NCI-H1417 treated with DMSO at 0.1 percent for 48 hours (cell line): Measurements from ENCODE around the gene ADCY3.

ENCODE experiments used
- DNase-seq: peaks from one replicate; lab custom pipeline; 2025; lab: John Stamatoyannopoulos, UW

ADCY3 gene

GRCh38 chr2:24830786-24831185 lies 89.3 kb downstream of the ADCY3 start:
- no peak for DNase-seq

GRCh38 chr2:24830351-24830750 lies 89.7 kb downstream of the ADCY3 start:
- DNase-seq: no peak

DNA sequence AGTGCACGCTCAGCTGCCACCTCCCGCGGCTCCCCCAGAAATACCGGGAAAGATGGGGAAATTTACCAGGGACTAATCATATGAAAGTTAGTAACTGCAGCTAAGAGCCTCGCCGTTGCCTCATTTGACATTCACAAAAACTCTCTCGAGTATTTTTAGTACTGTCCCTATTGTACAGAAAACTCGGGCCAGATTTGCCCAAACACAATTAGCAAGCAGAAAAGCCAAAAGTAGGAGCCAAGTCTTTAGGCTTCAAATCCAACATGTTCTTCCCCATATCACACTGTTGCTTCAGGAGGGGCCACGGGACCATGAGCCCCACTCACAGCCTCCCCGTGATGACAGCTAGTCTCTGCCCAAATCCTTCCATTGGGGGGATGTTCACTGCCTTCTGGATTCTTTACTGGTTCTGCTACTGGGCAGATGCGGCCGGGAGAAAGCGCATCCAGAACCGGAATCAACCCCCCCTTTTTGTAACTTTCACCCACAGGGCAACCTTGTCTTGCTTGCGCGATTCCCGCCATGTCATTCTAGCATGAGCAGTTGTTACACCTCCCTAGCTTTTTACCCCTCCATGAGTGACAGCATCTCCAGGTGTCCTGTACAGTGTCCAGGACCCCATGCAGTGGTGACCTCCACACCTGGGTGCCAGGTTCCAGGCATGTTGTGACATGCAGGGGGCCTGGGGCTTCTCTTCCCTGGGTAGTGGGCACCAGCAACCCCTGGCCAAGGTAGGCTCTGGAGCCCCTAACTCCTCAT lies 91.6 kb downstream of the ADCY3 start:
- DNase-seq: no peak

GRCh38 chr2:24827321-24828237 lies 92.5 kb downstream of the ADCY3 start:
- no peak for DNase-seq

DNA sequence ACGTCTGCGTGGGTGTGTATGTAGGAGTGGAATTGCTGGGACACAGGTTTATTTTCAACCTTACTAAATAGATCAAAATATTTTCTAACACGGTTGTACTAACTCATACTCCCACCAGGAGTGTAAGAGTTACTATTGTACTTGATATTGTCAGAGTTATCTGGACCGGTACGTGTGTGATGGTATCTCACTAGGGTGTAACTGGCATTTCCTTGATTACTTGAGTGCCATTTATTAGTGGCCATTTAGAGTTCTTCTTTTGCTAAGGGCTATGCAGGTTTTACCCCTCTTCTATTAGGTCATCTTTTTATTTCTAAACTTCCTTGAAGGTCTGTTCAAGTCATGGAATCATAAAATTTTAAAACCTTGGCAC lies 93.3 kb downstream of the ADCY3 start:
- no peak for DNase-seq

GRCh38 chr2:24825883-24826772 lies 93.9 kb downstream of the ADCY3 start:
- no peak for DNase-seq

DNA sequence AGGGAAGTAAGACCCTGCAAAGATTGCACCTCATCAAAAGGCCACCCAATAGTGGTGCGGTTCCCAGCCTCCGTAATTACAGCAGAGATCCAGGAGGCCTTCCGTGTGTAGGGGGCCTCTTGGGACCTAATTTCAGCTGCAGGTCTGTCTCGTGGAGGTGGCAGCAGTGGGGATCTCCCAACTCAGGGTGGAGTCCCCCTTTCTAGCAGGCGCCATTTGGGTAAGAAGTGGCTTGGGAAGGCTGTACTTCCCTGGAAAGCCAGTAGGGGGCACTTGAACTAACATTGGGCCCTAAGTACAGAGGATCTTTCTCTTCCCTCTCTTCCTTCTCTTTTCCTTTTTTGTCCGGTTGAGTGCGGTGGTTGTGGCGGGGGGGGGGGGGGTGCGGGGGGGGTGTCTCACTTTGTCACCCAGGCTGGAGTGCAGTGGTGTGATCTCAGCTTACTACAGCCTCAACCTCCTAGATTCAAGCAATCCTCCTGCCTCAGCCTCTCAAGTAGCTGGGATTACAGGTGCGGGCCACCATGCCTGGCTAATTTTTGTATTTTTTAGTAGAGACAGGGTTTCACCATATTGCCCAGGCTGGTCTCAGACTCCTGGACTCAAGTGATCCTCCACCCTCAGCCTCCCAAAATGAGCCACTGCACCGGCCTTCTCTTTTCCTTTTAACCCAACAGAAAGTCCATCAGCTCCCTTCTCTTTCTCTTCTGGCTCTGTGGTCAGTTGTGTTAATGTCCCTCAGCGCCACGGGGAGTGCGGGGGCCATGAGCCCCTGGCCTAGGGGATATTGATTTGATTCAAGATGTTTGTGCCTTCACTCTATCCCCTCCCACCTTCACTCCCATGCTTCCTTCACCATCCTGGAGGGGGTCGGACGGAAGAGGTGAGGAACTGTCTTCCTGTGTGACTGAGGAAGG lies 94.8 kb downstream of the ADCY3 start:
- no peak for DNase-seq

GRCh38 chr2:24824071-24824588 lies 95.9 kb downstream of the ADCY3 start:
- DNase-seq: no peak

DNA sequence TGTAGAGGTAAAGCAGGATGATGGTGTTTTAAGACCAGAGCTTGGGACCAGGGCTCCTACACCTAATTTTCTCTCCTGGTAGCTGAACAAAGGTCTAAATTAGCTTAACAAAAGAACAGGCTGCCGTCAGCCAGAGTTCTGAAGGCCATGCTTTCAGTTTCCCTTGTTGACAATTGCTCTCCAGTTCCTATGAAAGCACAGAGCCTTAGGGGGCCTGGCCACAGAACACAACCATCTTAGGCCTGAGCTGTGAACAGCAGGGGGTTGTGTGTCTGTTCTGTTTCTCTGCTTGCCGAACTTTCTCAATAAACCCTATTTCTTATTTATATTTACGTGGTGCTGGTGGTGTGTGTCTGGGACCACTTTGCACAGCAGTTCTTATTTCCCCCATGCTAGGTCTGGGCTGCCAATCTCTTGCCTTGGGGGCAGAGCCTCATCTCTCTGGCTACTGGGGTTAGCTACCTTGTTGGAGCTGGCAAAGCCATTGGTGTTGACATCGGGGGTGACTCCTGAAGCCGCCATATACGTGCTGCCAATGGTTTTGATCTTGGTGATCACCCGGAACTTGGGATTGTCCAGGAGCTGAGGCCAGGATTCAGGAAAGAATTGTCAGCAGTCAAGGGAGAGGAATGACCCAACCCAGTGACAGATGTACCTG lies 97.9 kb downstream of the ADCY3 start:
- no peak for DNase-seq

DNA sequence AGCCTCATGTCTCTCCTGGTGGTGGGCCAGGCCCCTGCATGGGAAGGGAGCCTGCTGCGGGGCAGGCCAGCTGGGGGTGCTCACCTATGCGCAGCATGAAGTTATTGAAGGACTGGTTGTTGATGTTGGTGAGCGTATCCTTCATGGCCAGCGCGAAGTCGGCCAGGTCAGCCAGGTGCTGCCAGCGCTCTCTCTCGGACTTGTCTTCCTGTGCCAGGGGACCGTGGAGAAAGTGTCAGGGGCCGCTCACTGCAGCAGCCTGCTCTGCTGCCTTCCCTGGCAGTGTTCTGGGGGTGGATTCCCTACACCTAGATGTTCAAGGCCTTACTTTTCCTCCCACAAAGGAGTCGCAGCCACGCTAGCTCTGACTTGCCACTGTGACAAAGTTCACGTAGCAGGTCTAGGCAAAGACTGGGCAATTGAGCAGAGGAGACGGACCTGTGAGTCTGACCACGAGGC lies 98.6 kb downstream of the ADCY3 start:
- no peak for DNase-seq

GRCh38 chr2:24820598-24821432 lies 99.2 kb downstream of the ADCY3 start:
- DNase-seq: no peak

GRCh38 chr2:24820175-24820513 lies 99.9 kb downstream of the ADCY3 start:
- no peak for DNase-seq

DNA sequence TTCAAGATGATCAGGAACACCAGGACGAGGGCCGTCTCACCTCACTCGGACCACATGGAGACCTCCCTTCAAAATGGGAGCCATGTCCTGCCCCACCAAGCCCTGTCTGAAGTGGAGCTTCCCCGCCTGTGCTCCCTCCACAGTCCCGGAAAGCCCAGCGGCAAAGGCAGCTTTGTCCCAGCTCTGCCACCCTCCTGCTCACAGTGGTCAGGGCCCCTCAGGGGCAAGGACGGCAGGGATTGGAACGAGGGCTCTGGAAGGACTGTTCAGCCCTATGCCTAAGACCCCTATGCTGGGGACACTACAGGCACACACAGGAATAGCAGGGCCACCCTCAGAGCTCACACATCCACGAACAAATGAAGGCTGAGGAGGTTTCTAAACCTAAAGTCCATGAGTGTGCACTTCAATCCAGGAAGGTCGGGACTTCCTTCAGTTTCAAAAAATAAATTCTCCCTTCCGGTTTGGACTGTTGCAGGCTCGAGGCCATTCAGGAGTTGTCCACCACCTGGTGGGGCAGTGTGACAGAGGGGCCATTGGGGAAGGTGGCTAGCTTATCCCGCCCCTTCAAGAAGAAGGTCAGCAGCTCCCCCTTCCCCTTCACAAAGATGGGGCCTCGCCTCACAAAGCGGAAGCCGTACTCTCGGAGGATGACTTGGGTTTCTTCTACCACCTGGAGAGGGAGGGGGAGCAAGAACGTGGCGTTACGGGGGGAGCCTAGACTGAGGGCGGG lies 100.4 kb downstream of the ADCY3 start:
- DNase-seq: no peak

DNA sequence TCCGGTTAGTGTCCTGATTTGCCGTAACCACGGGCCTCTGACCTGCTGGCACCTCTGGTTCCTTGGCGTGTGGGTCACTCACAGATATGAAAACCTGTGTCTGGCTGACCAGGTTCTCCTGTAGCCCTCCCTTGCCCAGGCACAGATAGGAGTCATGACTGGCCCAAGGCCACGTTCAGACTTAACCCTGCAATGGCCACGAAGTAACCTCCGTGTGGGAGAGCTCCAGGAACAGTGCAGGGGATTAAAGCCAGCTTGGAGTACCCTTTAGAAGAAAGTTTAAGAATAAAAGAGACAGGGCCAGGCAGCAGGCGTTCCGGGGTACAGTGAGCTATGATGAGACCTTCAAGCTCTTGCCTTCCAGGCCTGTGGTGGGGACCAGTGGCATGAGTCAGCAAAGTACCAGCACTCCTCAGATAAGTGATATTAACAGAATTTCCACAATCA lies 101.3 kb downstream of the ADCY3 start:
- DNase-seq: no peak

DNA sequence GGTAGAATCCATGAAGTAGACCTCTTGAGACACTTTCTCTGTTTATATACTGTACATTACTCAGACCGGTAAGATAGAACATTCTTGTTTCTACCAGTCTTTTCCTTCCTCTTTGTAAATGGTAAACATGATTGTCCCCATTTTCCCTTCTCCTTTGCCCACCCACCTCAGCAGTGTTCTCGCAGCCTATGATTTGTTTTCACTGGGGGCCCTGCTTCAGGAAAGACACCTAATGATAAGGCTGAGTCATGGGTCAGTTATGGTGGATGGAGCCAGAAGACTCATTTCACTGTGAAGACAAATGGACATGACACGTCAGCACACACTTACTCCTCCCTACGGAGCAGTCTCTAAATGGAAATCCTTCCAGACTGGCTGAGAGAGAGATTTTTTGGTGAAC lies 103.2 kb downstream of the ADCY3 start:
- DNase-seq: no peak

DNA sequence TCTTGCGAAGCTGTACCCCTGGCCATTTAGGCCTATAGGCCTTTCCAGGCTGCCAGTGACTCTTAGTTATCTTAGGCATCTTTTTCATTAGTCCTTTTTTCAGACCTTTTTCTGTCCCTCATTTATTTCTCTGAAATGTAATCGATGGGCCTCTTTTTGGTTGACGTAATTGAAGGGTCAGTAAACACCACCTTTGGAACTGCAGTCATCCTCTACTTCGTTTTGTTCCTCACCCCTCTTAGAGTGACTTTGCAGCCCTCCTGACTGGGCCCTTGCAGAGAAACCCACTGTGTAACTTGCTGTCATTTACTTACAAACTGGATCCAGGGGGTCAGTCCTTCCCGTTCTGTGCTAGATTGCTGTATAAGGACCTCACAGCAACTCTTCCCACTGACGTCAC lies 103.6 kb downstream of the ADCY3 start:
- no peak for DNase-seq

DNA sequence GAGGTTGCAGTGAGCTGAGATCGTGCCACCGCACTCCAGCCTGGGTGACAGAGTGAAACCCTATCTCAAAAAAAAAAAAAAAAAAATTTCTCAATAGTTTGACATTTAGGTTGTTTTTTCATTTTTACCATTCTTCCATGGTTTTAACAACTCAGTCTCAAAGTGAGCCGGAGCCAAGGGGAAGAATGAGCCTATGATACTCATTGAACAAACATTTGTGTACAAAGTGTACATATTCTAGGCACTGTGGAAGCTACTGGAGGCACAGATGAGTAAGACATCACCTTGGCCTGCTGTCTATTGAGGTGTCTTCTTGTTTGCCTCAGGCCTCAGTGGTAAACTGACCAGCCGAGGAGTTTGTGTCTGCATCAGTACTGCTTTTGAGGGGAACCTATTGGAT lies 104.9 kb downstream of the ADCY3 start:
- no peak for DNase-seq

- DNase-seq: no peak
Measured at GRCh38 chr2:24814516-24814915, 105.5 kb downstream of the ADCY3 start.

GRCh38 chr2:24813691-24814137 lies 106.3 kb downstream of the ADCY3 start:
- DNase-seq: no peak
